ENCODE measurements around the gene RHBG. TPM values are rescaled to one million over a fixed set of nuclear protein-coding genes. Genes with fewer than 3 reads are reported as not detected.
"Not testable (repeated sequence)": the region's sequence is repeated elsewhere in the genome, so short reads cannot be mapped to it uniquely, and the experiment has no call there.

RHBG gene, protein sequence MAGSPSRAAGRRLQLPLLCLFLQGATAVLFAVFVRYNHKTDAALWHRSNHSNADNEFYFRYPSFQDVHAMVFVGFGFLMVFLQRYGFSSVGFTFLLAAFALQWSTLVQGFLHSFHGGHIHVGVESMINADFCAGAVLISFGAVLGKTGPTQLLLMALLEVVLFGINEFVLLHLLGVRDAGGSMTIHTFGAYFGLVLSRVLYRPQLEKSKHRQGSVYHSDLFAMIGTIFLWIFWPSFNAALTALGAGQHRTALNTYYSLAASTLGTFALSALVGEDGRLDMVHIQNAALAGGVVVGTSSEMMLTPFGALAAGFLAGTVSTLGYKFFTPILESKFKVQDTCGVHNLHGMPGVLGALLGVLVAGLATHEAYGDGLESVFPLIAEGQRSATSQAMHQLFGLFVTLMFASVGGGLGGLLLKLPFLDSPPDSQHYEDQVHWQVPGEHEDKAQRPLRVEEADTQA
- polyA plus RNA-seq (ENCODE audit: insufficient read depth in 1 of 5, insufficient read length in 5 of 5, low replicate concordance in 1 of 5): 1 to 10 TPM; 2.3 to 4.1 (median 3.3) TPM
- long read RNA-seq, donor 1: 0 reads
- long read RNA-seq, donor 2: 0 reads
- long read RNA-seq, donor 3: 0 reads
- long read RNA-seq, donor 4: 0 reads
- long read RNA-seq, donor 5: 0 reads
- long read RNA-seq, donor 6: 0 reads
- long read RNA-seq, donor 7: 0 reads
- long read RNA-seq, donor 8: 0 reads

DNA sequence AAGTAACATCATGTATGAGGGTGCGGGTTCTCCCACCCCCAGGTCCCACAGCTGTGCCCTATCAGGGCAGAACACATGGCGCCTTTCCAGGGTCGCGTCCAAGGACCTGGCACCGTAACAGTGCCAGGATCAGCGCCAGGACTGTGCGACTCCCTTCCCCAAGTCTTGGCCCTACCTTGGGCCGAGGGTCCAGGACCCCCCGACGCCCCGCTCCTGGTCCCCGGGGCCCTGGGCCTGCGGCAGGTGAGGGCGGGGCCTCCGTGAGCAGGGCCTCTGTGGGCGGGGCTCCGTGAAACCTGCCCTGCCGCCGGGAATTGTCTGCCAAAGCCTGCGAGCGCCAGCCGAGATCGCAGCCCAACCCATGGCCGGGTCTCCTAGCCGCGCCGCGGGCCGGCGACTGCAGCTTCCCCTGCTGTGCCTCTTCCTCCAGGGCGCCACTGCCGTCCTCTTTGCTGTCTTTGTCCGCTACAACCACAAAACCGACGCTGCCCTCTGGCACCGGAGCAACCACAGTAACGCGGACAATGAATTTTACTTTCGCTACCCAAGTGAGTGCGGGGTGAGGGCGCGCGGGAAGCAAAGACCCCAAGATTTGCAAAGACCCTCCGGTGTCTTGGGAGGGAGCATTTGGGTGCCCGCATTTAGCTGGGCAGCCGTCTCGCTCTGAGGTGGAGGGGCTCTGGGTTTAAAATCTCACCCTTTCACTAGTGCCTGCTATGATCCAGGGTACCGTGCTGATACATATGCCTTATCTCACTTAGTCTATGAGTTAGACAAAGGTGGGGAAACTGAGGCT is at the start of gene RHBG:
RHBG (plus strand) TSS at position 323 of the 796 bp plus-strand sequence; CDS start at position 362, 39 bp downstream.
- DNase-seq: peak; percentile 24 to 26

DNA sequence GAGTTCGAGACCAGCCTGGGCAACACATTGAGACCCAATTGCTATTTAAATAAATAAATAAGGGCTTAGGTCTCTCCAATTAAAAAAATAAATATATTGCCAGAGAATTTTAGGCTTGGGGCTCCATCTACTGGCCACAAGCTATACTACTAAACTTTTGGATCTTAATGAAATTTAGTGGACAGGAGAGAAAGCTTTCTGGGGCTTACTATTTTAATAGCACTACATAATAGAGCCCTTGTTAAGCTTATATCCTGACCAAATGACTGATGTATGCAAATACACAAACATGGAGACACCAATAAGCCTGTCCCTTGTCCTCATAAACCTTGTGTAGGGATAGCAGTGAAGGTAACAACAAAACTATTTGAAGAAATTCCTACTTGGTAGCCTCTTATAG is 49.3 kb upstream of the RHBG start:
- no peak for DNase-seq

DNA sequence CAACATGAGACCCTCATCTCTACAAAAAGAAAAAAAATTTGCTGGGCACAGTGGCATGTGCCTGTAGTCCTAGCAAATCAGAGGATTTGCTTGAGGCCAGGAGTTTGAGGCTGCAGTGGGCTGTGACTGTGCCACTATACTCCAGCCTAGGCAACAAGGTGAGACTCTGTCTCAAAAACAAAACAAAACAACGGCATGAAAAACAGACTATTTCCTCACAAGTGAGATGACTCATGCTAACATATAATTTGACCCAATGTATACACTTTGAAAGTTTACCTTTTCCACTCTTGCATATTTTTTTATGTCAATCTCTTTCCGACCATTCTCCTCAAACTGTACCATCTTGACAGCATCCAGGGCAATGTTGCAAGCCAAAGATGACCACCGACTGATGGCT is 48.5 kb upstream of the RHBG start:
- DNase-seq: no peak

DNA sequence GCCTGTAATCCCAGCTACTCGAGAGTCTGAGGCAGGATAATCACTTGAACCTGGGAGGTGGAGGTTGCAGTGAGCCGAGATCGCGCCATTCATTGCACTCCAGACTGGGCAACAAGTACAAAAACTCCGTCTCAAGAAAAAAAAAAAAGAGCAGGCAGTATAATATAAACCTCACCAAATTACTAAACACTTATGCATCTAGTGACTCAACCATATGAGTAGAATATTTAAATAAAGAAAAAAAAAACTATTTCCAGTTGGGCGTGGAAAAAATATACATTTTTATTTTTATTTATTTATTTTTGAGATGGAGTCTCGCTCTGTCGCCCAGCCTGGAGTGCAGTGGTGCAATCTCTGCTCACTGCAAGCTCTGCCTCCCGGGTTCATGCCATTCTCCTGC is 45.8 kb upstream of the RHBG start:
- DNase-seq: not testable (repeated sequence)

DNA sequence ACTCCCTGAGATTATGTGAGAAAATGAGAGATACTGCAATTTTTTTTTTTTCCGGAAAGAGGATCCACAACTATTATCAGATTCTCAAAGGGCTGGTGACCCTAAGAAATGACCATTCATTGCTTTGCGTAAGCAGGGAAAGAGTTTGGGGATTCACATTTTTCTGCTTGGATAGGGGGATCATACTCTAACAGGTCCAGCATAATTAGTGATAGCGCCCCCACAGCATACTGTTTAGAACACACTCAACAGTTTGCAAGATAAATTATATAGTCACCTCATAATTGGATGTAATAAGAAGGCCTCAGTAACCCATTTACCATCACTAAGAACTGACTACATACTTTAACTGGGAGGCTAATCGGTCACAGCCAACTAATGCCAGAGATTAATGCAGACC is 32.8 kb upstream of the RHBG start:
- no peak for DNase-seq

DNA sequence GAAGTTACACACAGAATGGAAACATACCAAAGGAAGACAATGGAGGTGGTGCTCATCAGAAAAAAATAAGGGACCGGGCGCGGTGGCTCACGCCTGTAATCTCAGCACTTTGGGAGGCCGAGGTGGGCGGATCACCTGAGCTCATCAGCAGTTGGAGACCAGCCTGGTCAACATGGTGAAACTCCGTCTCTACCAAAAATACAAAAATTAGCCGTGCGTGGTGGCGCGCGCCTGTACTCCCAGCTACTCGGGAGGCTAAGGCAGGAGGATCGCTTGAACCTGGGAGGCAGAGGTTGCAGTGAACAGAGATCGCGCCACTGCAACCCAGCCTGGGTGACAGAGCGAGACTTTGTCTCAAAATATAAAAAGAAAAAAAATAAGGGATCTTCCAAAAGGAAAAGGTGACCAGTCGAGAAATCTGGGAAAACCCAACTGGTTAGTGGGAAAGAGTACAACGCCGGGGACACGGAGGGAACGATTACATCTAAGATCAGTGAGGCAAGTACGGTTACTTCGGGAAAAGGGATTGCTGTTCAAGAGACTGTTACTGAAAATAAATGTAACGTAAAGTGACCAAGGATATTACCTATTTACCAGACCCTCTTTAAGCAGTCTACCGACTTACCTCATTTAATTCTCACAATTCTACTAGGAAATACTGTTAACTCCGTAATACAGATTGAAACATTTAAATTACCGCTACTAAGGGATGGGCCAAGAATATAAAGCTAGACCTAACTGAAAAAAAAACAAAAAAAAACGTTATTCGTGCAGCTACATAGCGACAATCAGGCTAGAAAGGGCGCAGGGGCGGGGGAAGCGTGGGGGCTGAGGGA is 31.7 kb upstream of the RHBG start:
- DNase-seq: no peak

DNA sequence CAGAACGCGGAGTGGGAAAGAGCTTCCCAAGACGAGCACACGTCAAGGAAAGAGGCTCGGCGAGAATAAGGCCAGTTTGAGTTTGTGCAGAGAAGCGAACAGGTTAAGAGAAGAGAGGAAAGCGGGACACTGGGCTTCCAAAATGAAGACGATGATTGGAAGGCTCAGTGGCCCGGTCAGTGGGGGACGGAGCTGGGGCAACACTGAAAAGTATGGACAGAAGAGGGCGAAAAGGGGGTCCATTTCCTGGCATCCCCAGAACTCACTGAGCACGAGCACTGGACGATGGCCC is 31.2 kb upstream of the RHBG start:
- DNase-seq: no peak

DNA sequence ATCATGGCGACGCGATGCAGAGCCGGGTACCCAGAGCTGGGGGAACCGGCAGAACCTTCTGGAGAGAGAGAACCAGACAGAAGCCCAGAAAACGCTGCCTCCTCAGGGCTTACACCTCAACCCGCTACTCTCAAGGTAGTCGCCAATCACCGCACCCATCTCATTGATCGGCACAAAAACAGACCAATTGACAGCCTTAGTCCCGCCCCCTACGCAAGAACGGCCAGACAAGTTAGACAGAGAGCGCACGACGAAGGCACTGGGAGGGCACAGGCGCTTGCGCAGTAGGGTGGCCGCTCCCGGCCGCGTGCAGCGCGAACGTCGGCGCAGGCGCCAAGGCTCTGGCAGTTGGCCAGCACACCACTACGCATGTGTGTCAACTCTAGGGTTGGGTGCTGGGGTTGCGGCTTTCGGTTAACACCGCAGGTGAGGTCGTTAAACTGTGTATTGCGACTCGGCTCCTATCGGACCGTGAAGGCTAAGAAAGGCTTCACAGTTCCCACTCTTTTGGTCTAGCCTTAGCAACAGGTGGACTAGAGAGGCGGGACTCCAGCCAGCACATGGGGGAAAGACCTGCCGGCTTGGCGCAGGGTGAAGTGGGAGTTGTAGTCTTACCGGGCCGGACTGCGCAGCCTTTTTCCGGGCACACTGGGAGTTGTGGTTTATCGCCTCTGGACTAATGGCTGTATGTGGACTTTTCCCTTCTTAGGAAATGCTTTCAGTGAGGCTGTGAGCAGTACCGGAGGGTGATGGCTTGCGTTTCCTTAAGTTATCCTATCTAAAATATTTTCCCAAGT is 30.6 kb upstream of the RHBG start, which contains the start of the genes CCT3 and TSACC:
CCT3 (minus strand) TSS at position 113 of the 797 bp plus-strand sequence; CDS start at position 5, 108 bp downstream.
TSACC (plus strand) TSS at position 347 of the 797 bp plus-strand sequence. CDS start 1,232 bp downstream, outside the sequence.
- peak; percentile 100 for DNase-seq

DNA sequence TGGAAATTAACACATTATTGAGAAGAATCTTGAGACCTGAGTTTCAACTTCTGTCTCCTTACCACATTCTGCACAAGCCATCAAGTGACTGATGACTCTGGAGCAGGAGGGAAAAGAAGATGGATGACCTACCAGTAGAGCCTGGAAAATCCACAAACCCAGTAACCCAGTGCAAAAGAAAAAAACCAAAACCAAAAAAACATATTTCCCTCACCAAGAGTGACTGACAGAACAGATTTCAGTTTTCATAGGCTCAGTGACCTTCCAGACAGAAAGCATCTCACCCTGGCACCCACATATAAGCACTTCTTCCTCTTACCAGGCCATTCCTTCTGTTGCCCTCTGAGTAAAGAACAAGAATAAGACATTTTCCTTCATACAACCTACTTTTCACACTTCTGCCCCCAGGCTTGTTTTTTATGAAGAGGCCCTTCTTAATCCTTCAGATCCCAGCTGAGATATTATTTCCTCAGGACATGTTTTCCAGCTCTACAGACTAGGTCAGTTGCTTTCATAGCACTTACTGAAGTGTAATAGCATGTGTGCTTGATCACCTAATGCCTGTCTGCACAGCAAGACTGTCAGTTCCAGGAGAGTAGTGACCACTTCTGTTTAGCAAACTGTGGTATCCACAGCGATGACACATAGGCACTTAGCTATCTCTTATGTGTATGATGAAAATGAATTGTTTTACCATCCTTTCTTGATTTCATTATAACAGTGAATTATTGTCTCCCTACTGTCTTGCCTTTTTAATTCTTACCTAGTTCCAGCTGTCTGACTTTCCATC is 26.6 kb upstream of the RHBG start:
- DNase-seq: no peak

DNA sequence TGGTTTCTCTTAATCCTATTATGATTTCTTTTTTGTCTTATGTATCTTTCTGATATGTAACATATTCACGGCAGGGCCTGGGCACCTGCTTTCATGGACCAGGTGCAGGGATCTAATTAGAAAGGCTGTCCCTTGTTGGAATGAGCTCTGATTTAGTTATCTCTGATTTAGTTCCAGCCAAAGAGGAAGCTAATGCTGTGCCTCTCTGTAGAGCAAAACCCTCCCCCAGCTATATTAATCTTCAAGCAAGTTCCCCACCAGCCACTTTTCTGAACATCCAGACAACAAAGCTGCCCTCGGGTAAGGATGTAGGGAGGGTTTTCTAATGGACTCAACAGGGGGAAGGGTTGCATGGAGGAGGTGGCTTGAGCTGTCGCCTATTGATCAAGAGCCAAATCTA is 24.6 kb upstream of the RHBG start:
- DNase-seq: no peak

DNA sequence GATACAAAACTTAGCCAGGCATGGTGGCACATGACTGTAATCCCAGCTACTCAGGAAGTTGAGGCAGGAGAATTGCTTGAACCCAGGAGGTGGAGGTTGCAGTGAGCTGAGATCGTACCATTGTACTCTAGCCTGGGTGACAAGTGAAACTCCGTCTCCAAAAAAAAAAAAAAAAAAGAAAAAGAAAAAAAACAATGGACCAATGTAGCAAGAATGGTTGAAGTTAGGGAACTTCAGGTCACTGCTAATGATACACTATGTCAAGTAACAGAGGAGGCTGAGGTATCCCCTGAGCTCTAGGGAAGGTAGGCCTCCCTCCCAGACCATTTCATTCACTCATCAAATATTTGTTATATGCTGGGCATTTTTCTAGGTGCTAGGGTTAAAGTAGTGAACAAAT is 23.0 kb upstream of the RHBG start:
- DNase-seq: not testable (repeated sequence)

DNA sequence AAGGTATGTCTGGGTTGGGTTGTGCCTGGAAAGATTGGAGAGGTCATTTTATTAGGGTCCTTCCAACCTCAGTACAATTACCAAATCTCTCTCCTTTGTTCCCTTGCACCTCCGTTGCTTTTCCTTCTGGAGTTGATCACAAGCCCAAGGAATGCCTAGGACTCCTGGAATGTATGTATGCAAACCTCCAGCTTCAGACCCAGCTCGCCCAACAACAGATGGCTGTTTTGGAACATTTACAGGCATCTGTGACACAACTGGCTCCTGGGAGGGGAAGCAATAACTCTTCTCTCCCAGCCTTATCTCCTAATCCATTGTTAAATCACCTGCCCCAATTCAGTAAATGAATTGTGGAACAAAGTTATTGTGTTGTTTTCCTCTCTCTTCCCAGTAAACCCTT is 22.4 kb upstream of the RHBG start:
- no peak for DNase-seq

DNA sequence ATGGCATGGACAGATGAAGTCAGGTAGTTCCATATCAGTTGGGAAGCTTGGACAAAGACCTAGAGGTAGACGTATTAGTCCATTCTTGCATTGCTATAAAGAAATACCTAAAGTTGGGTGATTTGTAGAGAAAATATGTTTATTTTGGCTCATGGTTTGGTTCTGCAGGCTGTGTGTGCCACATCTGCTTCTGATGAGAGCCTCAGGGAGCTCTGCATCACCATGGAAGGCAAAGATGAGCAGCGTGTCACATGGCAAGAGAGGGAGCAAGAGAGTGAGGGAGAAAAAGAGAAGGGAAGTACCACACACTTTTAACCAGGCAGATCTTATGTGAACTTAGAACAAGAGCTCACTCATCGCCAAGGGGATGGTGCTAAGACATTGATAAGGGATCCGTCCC is 21.7 kb upstream of the RHBG start:
- DNase-seq: no peak

DNA sequence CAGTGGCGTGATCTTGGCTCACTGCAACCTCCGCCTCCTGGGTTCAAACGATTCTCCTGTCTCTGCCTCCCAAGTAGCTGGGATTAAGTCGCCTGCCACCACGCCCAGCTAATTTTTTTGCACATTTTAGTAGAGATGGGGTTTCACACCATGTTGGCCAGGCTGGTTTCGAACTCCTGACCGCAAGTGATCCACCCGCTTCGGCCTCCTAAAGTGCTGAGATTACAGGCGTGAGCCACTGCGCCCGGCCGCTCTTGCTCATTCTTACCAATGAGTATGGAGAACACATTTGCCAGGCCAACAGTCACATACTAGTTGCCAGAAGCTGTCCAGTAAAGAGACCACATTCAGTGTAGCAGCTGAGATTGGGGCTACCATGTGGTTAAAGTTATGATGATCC is 16.5 kb upstream of the RHBG start:
- DNase-seq: not testable (repeated sequence)

DNA sequence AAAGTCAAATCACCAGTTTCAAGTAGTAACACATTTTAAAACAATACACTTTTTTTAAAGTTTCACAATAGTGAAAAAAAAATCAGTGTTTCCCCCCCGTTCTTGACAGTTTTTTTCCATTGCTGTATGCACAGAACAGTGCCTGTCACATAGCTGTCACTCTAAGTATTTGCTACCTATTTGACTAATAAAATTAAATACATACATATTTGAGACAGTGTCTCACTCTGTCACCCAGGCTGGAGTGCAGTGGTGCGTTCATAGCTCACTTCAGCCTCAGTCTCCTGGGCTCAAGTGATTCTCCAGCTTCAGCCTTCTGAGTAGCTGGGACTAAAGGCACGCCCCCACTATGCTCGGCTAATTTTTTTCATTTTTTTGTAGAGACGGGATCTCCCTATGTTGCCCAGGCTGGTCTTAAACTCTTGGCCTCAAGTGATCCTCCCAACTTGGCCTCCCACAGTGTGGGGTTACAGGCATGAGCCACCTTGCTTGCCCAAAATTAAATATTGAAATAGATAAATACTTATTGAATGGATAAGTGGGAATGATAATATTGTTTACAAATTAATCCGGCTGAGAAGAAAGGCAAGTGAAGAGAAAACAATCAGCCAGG is 12.6 kb upstream of the RHBG start:
- no peak for DNase-seq

DNA sequence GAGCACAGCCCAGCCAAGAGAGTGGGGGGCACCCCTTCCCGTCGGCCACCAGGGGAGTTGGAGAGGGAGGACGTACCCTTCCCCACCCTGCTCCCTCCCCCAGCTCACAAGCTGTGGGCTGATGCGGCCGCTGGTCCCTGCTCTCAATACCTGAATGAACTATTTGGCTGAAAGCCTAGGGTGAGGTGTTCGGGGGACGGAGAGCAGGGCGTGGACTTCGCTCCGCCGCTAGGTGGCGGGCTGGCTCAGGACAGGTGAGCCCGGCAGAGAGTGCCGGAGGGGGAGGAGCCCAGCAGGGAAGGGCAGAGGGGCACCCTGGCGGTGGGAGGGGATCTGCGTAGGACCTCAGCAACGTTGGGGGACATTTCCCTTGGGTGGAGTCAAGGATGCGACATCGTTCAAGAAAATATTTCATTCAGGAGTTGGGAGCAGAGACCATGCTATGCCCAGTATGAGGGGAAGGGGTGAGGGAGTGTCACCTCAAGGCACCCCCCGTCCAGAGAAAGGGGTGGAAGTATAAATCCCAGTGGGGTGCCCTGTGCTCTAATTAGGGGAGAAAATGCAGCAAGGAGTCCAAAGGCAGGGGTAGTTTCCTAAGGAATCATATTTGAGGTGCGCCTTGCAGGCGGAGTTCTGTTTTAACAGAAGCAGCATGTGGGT is 12.0 kb upstream of the RHBG start:
- peak; percentile 47 to 52 for DNase-seq

DNA sequence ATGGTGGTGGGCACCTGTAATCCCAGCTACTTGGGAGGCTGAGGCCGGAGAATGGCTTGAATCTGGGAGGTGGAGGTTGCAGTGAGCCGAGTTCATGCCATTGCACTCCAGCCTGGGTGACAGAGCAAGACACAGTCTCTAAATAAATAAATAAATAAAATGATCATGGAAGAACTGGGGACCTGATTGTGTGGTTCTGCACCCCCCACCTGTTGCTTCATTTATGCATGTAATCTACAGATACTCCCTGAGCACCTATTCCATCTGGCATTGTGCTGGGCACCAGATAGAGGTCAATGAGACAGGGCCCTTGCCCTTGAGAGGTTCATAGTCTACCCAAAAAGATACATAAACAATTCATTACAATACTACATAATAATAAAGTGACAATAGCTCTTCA is 11.0 kb upstream of the RHBG start:
- no peak for DNase-seq

DNA sequence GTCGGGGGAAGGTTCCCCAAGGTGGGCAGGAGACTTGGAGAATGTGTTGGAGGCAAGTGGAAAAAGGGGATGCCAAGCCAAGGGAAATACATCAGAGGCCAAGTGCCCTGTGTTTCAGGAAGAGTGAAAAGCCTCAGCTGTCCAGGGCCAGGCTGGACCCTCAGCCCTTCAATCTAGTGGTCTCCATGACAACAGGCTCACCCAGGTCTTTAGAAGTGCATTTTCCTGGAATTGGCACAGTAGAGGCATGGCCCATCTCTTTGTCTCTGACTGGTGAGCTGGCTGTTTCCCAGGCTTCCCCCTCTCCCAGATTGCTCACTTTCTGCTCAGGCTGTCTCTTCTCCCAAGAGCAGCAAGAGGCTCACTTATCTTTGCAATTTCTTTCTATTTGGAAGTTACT is 10.4 kb upstream of the RHBG start:
- DNase-seq: no peak

DNA sequence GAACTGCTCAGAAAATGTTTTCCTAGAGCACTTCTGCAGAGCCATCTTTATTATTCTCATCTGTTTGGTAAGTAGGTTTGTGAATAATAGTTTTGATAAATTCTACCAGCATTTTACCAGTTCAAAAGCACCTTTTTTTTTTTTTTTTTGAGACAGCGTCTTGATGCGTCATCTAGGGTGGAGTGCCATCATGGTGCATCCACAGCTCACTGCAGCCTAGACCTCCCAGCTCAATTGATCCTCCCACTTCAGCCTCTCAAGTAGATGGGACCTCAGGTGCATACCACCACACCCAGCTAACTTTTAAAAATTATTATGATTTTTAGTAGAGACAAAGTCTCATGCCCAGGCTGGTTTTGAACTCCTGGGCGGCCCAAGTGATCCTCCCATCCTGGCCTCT is 9.8 kb upstream of the RHBG start:
- DNase-seq: no peak

All from right lung (tissue), 10 donors.